Endothelial cell of umbilical vein (primary cell): Measurements from ENCODE around the gene F5. TPM values are rescaled to one million over a fixed set of nuclear protein-coding genes. Genes with fewer than 3 reads are reported as not detected.

Experiments
- BruUV-seq: library from RNA; stranded (reverse); fragments of 400-500 nt; replicated peaks from 2 replicates; lab custom pipeline; 2021; lab: Mats Ljungman, UMichigan
- CTCF ChIA-PET: fragments of 300-600, 350-600 bp; sonication (Branson Sonifier 250); formaldehyde crosslinking; loops from one replicate; lab custom pipeline; 2021; ENCODE audit warnings: antibody characterized with exemption, inconsistent platforms; lab: Charles Lee
- POLR2A ChIA-PET: fragments of 300-600, 350-600 bp; sonication (Branson Sonifier 250); formaldehyde crosslinking; loops from one replicate; lab custom pipeline; 2021; ENCODE audit warnings: antibody characterized with exemption, inconsistent platforms; lab: Charles Lee
- DNase-seq: peaks from one replicate; pipeline ENCODE4 v3.0.0-alpha.2; 2011; ENCODE audit warnings: low read depth, low spot score
- FAIRE-seq: peaks from 2 replicates; lab custom pipeline; 2011; peaks lifted over from hg19 to GRCh38; lab: Jason Lieb, UNC
- H2AFZ ChIP-seq: 2 replicates; pipeline ENCODE4 v1.6.0; 2012; ENCODE audit warnings: low read depth, low read length, control low read depth, inconsistent platforms
- H3K27ac ChIP-seq: 2 replicates; pipeline ENCODE4 v1.5.1; 2011; ENCODE audit warnings: low read depth, mild to moderate bottlenecking, control low read depth, low read length, moderate library complexity; ENCODE audit not compliant: insufficient read depth
- H3K27me3 ChIP-seq, 2 experiments: 2 replicates each; pipeline versions ENCODE4 v1.6.0 to v1.6.1; 2011; ENCODE audit warnings: low read length in 2 of 2, mixed read lengths in 1 of 2; ENCODE audit not compliant: control insufficient read depth in 2 of 2, insufficient read depth in 2 of 2
- H3K36me3 ChIP-seq, 2 experiments: 2 replicates in 1 of 2; 3 replicates in 1 of 2; pipeline ENCODE4 v1.5.1; 2011; ENCODE audit warnings: low read length in 2 of 2, mild to moderate bottlenecking in 1 of 2, moderate library complexity in 1 of 2; ENCODE audit not compliant: control insufficient read depth in 2 of 2, insufficient read depth in 2 of 2; ENCODE audit errors: extremely low read depth in 1 of 2
- H3K4me1 ChIP-seq: 3 replicates; pipeline ENCODE4 v1.5.1; 2011; ENCODE audit warnings: mild to moderate bottlenecking, low read length; ENCODE audit not compliant: control insufficient read depth, insufficient read depth; ENCODE audit errors: extremely low read depth
- H3K4me2 ChIP-seq: 2 replicates; pipeline ENCODE4 v1.6.1; 2011; ENCODE audit warnings: low read length, control low read depth, mixed read lengths; ENCODE audit not compliant: insufficient read depth
- H3K4me3 ChIP-seq, 3 experiments: fragments of 200-600 bp in 1 of 3; sonication (generic), shearing (Covaris generic) in 1 of 3; replicated peaks in 1 of 3; 2 replicates each; pipeline ENCODE4 v1.5.1; 2011 to 2016; ENCODE audit warnings: control low read depth in 3 of 3, low read length in 3 of 3, mild to moderate bottlenecking in 2 of 3, inconsistent platforms in 1 of 3, low read depth in 1 of 3, moderate library complexity in 1 of 3; ENCODE audit not compliant: insufficient read depth in 1 of 3
- H3K79me2 ChIP-seq: 2 replicates; pipeline ENCODE4 v1.6.0; 2012; ENCODE audit warnings: low read length, inconsistent platforms; ENCODE audit not compliant: control insufficient read depth, insufficient read depth
- H3K9ac ChIP-seq: replicated peaks from 2 replicates; pipeline ENCODE3; 2011; ENCODE audit warnings: low read length, control low read depth; ENCODE audit not compliant: insufficient read depth; ENCODE audit errors: extremely low read depth
- H3K9me1 ChIP-seq: replicated peaks from 3 replicates; pipeline ENCODE4 v1.6.0; 2011; ENCODE audit warnings: mild to moderate bottlenecking, low read length; ENCODE audit not compliant: control insufficient read depth, insufficient read depth; ENCODE audit errors: extremely low read depth
- H3K9me3 ChIP-seq: replicated peaks from 2 replicates; pipeline ENCODE4 v1.5.1; 2012; ENCODE audit warnings: low read length, inconsistent platforms; ENCODE audit not compliant: control insufficient read depth, insufficient read depth
- H4K20me1 ChIP-seq: replicated peaks from 2 replicates; pipeline ENCODE3; 2011; ENCODE audit warnings: mild to moderate bottlenecking, low read length; ENCODE audit not compliant: control insufficient read depth, insufficient read depth; ENCODE audit errors: extremely low read depth
- EZH2 ChIP-seq: IDR thresholded peaks from 2 replicates; pipeline ENCODE4 v1.6.1; 2012; ENCODE audit warnings: borderline replicate concordance, low read depth, mild to moderate bottlenecking, moderate library complexity, low read length, inconsistent platforms; ENCODE audit not compliant: severe bottlenecking
- FOS ChIP-seq: IDR thresholded peaks from 2 replicates; pipeline ENCODE4 v1.6.1; 2011; ENCODE audit warnings: mild to moderate bottlenecking, low read length, moderate library complexity, borderline replicate concordance; ENCODE audit not compliant: insufficient read depth
- GATA2 ChIP-seq: IDR thresholded peaks from 2 replicates; pipeline ENCODE4 v1.7.0; 2011; ENCODE audit warnings: low read depth, mild to moderate bottlenecking, moderate library complexity, mixed read lengths, low read length; ENCODE audit not compliant: insufficient read length, insufficient read depth
- MAX ChIP-seq: IDR thresholded peaks from 2 replicates; pipeline ENCODE4 v1.6.1; 2011; ENCODE audit not compliant: insufficient read depth, insufficient read length
- POLR2A ChIP-seq: IDR thresholded peaks from 2 replicates; pipeline ENCODE4 v1.6.1; 2012; ENCODE audit warnings: low read depth, mild to moderate bottlenecking, control low read depth, low read length
- POLR2AphosphoS5 ChIP-seq: IDR thresholded peaks from 2 replicates; pipeline ENCODE4 v1.6.1; 2012; ENCODE audit warnings: low read depth, mild to moderate bottlenecking, control low read depth, low read length, moderate library complexity; ENCODE audit not compliant: insufficient read depth
- dilution Hi-C: fragments of 300-500 bp; cut with MboI; formaldehyde crosslinking; loops from one replicate; pipeline ENCODE4 v1.15.0; 2019; ENCODE audit warnings: low sequenced_read_pairs; ENCODE audit not compliant: extremely low pct_ligation_motif_present
- intact Hi-C: fragments of 100-400 bp; cut with micrococcal nuclease; formaldehyde crosslinking; loops from one replicate; pipeline ENCODE4 v1.10.0; 2022
- polyA plus RNA-seq, 4 experiments: library from polyadenylated mRNA; depleted of rRNA in 3 of 4; stranded (reverse) in 3 of 4; unstranded in 1 of 4; fragments of >200 nt; gene quantifications; 2 replicates each; pipeline versions ENCODE4 v1.2.1 to v1.2.3, GENCODE V29; 2011 to 2012; ENCODE audit warnings: missing spikeins in 1 of 4
- total RNA-seq: library from RNA; stranded (reverse); gene quantifications from 2 replicates; pipeline ENCODE4 v1.2.3, GENCODE V29; 2021
- TF ChIP-seq, protein P1 (sequence below), 2 donors: IDR thresholded peaks; 1 replicate in 1 of 2; 2 replicates in 1 of 2; pipeline ENCODE4 v1.5.1; 2011; ENCODE audit warnings: low read length in 2 of 2, mild to moderate bottlenecking in 2 of 2, moderate library complexity in 2 of 2, control low read depth in 1 of 2, inconsistent platforms in 1 of 2, low read depth in 1 of 2; ENCODE audit not compliant: insufficient read depth in 1 of 2; ENCODE audit errors: extremely low read depth in 1 of 2

The F5 gene
- total and polyA plus RNA-seq, 2 donors (not counting 3 experiments of a cell fraction or from before 2014, with no cell fraction given), result not detected

- Histone ChIP-seq H3K27me3 (no peaks in the 10 kb centered on the region), H3K9me1 (no peaks in the 10 kb centered on the region), H4K20me1 (no peaks in the 10 kb centered on the region), H3K27ac (no peak overlapping the region), H3K79me2 (no peaks in the 10 kb centered on the region), H3K9ac (no peak overlapping the region), H3K4me2 (no peak overlapping the region), H3K4me1 (no peaks in the 10 kb centered on the region), H3K9me3 (no peaks in the 10 kb centered on the region), H3K36me3 (no peaks in the 10 kb centered on the region), H3K4me3 (no peak overlapping the region), H2AFZ (no peak overlapping the region)
- DNase-seq, result no peak
- TF ChIP-seq, protein P1, sequence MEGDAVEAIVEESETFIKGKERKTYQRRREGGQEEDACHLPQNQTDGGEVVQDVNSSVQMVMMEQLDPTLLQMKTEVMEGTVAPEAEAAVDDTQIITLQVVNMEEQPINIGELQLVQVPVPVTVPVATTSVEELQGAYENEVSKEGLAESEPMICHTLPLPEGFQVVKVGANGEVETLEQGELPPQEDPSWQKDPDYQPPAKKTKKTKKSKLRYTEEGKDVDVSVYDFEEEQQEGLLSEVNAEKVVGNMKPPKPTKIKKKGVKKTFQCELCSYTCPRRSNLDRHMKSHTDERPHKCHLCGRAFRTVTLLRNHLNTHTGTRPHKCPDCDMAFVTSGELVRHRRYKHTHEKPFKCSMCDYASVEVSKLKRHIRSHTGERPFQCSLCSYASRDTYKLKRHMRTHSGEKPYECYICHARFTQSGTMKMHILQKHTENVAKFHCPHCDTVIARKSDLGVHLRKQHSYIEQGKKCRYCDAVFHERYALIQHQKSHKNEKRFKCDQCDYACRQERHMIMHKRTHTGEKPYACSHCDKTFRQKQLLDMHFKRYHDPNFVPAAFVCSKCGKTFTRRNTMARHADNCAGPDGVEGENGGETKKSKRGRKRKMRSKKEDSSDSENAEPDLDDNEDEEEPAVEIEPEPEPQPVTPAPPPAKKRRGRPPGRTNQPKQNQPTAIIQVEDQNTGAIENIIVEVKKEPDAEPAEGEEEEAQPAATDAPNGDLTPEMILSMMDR (IDR thresholded peaks at IDR 0.05; ENCODE audit: extremely low read depth in 1 of 2, insufficient read depth in 1 of 2, low read depth in 1 of 2, low read length in 2 of 2), result no peak
- no peak for TF ChIP-seq POLR2A
- no peak for FAIRE-seq
- dilution Hi-C loops, result no loop called here
- no TSS peak for BruUV-seq
- ChIA-PET CTCF (interaction anchor here (2.2 kb wide), 1 partner anchor 9 kb away, joined by 8 read pairs; no protein-coding TSS in a partner anchor), POLR2A (no interaction called here)
- intact Hi-C loops, result no loop called here
Measured at GRCh38 chr1:169499807-169500206, 86.5 kb downstream of the F5 start.

DNA sequence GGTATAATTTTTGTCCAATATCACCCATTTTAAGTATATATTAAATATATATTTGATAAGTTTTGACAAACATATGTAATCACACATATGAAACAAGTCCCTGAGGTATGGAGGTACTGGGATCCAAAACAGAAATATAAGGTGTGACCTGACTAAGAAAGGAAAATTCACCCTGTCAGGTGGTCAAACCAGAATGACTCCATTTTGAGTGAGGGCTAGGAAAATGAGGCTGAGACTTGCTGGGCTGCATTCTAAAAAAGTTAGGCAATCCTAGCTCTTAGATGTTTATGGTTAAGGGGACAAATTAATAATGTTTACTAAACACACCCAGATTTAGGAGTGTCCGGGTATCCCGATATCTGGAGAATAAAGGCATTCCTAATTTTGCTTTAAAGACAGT is 89.0 kb downstream of the F5 start:
- no peaks in the 10 kb centered on the region for H3K36me3 ChIP-seq
- intact Hi-C loops, result no loop called here
- BruUV-seq, result no TSS peak
- no peak overlapping the region for H3K9ac ChIP-seq
- H3K9me3 ChIP-seq, result no peaks in the 10 kb centered on the region
- no peak overlapping the region for H3K27ac ChIP-seq
- no peak overlapping the region for H3K4me3 ChIP-seq
- ChIA-PET CTCF (interaction anchor here (1.3 kb wide), 1 partner anchor 12 kb away, joined by 4 read pairs; no protein-coding TSS in a partner anchor), POLR2A (no interaction called here)
- no peak for DNase-seq
- no peak overlapping the region for H3K4me2 ChIP-seq
- no peak for TF ChIP-seq GATA2
- TF ChIP-seq MAX, result no peak
- TF ChIP-seq, protein P1 (IDR thresholded peaks at IDR 0.05; ENCODE audit: extremely low read depth in 1 of 2, insufficient read depth in 1 of 2, low read depth in 1 of 2, low read length in 2 of 2), result no peak
- no peak for TF ChIP-seq EZH2
- TF ChIP-seq FOS, result no peak
- TF ChIP-seq POLR2AphosphoS5, result no peak
- dilution Hi-C loops, result no loop called here
- FAIRE-seq, result no peak
- no peak overlapping the region for H2AFZ ChIP-seq
- no peaks in the 10 kb centered on the region for H3K79me2 ChIP-seq
- no peaks in the 10 kb centered on the region for H3K9me1 ChIP-seq
- no peaks in the 10 kb centered on the region for H3K27me3 ChIP-seq
- H3K4me1 ChIP-seq, result no peaks in the 10 kb centered on the region
- H4K20me1 ChIP-seq, result no peaks in the 10 kb centered on the region
